ENCODE data around the gene PROK2.

PROK2 gene

GRCh38 chr3:71805691-71806090 lies 20.7 kb upstream of the PROK2 start:
- no peak for DNase-seq (ENCODE audit: low read depth)
- TF ChIP-seq CTCF (IDR thresholded peaks at IDR 0.05; ENCODE audit: control insufficient read depth, insufficient read depth, low read depth, low read length, missing control alignments) = no peak
- no peak overlapping the region for H3K4me3 ChIP-seq (ENCODE audit: control insufficient read depth, low read depth, low read length)

- no peak overlapping the region for H3K4me3 ChIP-seq (ENCODE audit: control insufficient read depth, low read depth, low read length)
- TF ChIP-seq CTCF (IDR thresholded peaks at IDR 0.05; ENCODE audit: control insufficient read depth, insufficient read depth, low read depth, low read length, missing control alignments) = no peak
- no peak for DNase-seq (ENCODE audit: low read depth)
Measured at GRCh38 chr3:71805199-71805598, 20.3 kb upstream of the PROK2 start.

- no peak overlapping the region for H3K4me3 ChIP-seq (ENCODE audit: control insufficient read depth, low read depth, low read length)
- DNase-seq (ENCODE audit: low read depth) = no peak
- TF ChIP-seq CTCF (IDR thresholded peaks at IDR 0.05; ENCODE audit: control insufficient read depth, insufficient read depth, low read depth, low read length, missing control alignments) = no peak
Measured at GRCh38 chr3:71803248-71803647, 18.3 kb upstream of the PROK2 start.

- no peak for DNase-seq (ENCODE audit: low read depth)
- H3K4me3 ChIP-seq (ENCODE audit: control insufficient read depth, low read depth, low read length) = no peak overlapping the region
- no peak for TF ChIP-seq CTCF (IDR thresholded peaks at IDR 0.05; ENCODE audit: control insufficient read depth, insufficient read depth, low read depth, low read length, missing control alignments)
Measured at GRCh38 chr3:71801986-71802385, 17.0 kb upstream of the PROK2 start.

GRCh38 chr3:71800023-71800422 lies 15.1 kb upstream of the PROK2 start:
- no peak overlapping the region for H3K4me3 ChIP-seq (ENCODE audit: control insufficient read depth, low read depth, low read length)
- no peak for TF ChIP-seq CTCF (IDR thresholded peaks at IDR 0.05; ENCODE audit: control insufficient read depth, insufficient read depth, low read depth, low read length, missing control alignments)
- no peak for DNase-seq (ENCODE audit: low read depth)

- no peak overlapping the region for H3K4me3 ChIP-seq (ENCODE audit: control insufficient read depth, low read depth, low read length)
- no peak for DNase-seq (ENCODE audit: low read depth)
- TF ChIP-seq CTCF (IDR thresholded peaks at IDR 0.05; ENCODE audit: control insufficient read depth, insufficient read depth, low read depth, low read length, missing control alignments) = no peak
Measured at GRCh38 chr3:71797455-71797854, 12.5 kb upstream of the PROK2 start.

- no peak for DNase-seq (ENCODE audit: low read depth)
- no peak overlapping the region for H3K4me3 ChIP-seq (ENCODE audit: control insufficient read depth, low read depth, low read length)
- no peak for TF ChIP-seq CTCF (IDR thresholded peaks at IDR 0.05; ENCODE audit: control insufficient read depth, insufficient read depth, low read depth, low read length, missing control alignments)
Measured at GRCh38 chr3:71796290-71796689, 11.3 kb upstream of the PROK2 start.

Measured in AG09309 (cell line).